GM18502 (cell line): ENCODE data around the gene BEAN1.
"Not testable (repeated sequence)": the region's sequence is repeated elsewhere in the genome, so short reads cannot be mapped to it uniquely, and the experiment has no call there.

Experiments
- ATAC-seq: cut with Tn5 transposase; IDR thresholded peaks from one replicate; pipeline ENCODE4 v1.9.1; 2021; ENCODE audit warnings: mild to moderate bottlenecking; ENCODE audit not compliant: unreplicated experiment, poor library complexity

Gene BEAN1

GRCh38 chr16:66481081-66481942 is 54.2 kb downstream of the BEAN1 start:
- no peak for ATAC-seq

- ATAC-seq, result no peak
Observed at GRCh38 chr16:66481943-66482390, 54.9 kb downstream of the BEAN1 start.

DNA sequence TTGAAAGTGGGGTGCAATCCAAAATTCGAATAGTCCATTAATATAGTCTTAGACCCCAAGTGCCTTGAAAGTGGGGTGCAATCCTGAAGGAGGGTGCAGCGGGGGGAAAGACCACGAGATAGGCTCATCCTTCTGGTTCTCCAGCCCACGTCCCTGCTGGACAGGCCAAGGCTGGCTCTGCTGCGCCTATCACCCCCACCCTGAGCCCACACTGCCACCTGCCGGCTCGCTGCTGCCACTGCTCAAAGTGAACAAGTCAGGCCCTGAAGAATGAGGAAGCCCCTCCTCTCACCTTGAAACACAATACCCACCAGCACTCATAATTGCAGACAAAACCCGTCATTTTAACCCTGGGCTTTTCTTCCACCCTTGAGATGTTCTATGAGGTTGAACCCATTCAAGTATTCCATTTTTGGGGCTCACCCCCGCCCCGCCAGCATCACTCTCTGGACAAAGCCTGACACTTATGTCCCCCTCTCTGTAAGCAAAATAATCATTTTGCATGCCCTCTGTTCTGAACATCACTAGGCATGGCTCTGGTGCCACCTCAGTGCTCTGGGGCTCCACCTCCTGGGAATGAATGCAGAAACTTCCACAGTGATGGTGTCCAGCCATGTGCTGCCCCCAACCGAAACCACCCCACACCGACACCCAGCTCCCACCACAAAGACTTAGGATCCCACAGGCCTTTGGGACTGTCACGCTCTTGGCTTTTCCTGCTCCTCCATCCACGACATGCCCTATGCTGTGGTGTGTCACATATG is 56.8 kb downstream of the BEAN1 start:
- ATAC-seq, result peak; percentile 79

GRCh38 chr16:66484453-66485213 is 57.5 kb downstream of the BEAN1 start:
- ATAC-seq, result no peak

DNA sequence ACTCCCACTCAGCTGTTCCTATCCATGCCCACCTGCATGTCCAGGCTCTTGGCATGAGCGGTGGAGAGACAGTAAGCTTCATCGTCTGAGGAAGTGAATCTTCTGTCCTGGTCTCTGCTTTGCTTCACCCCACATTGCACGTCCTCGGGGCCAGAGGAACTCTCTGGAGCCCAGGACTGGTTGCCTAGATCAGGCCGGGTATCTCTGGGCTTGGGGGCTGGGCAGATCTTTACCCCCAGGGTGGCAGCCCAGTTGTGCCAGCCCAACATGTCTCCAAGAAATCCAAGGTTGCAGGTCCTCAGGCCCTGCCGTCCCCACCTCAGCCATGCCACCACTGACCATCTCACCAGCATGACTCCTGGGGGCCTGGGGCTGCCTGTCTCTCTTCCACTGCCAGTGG is 58.3 kb downstream of the BEAN1 start:
- ATAC-seq, result no peak

DNA sequence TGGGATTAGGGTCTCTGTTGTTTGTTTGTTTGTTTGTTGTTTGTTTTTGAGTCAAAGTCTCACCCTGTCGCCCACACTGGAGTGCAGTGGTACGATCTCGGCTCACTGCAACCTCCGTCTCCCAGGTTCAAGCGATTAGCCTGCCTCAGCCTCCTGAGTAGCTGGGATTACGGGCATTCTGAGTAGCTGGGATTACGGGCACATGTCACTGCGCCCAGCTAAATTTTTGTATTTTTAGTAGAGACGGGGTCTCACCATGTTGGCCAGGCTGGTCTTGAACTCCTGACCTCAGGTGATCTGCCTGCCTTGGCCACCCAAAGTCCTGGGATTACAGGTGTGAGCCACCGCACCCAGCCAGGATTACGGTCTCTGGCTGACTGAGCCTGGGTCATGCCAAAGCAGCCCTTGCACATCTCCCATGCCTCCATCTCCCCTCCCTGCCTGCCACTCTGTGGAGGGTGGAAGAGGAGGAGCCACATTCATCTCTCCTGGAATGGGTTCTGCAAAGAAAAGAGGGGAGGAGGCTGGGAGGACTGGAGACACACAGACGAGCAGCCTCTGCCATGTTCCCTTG is 59.2 kb downstream of the BEAN1 start:
- ATAC-seq, result no peak

DNA sequence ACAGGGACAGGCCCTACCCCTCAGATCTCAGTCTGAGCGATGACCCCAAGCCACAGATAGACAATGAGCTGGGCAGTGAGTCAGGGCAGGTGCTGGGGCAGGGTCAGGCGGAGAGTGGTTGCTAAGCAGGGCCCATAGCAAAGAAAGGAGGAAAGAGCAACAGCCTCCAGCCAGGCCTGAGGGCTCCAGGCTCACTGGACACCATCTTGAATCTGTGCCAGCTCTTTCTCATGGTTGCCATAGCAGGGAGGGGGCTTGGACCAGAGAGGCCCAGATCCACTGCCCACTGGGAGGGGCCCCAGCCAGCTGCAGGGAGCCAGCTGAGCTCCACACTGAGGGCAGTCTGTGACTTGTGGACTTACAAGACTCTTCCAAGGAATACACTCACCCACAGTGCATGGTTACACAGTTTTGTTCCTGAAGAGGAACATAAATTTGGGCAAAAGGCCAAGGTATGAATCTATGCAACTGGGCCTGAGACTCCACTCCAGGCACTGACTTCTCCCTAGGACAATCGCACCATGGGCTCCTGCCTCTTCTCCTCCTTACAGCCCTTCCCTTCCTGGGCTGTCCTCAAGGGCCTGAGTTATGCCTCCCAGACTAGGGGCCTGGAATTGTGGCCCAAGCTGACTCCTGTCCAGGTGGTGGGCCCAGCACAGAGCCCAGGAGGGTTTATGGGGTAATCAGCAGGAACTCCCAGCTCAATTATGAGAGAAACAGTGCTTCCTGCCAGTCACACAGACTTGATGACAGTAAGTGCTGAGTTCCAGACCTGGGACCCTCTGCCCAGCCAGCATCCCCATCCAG is 59.9 kb downstream of the BEAN1 start:
- ATAC-seq, result no peak

DNA sequence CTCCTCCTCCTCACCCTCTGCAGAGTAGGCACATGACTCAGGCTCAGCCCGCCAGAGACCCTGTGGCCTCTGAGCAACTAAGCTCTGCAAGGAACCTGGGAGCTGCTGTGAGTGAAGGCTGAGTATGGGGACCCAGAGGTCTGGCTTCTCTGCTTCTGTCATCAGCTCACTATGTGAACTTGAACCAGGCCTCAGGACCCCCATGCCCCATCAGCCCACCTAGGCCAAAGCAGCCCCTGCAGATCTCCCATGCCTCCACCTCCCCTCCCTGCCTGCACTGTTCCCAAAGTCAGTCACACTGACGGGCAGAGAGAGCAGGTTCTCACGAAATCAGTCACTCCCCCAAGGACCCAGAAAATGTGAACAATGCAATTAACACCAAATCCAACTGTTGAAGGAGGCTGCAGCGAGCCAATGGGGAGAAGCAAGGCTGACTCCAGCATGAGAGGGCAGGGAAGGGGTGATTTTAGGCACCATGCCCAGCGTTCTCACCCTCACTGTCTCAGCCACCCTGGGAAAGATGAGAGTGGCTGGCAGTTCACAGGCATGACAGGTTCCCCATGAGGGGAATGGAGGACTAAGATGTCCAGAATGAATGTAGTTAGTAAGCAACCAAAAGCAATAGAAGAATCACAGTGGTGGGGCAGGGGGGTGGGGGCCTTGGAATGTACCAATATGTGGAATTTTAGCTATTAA is 60.6 kb downstream of the BEAN1 start:
- ATAC-seq, result no peak

DNA sequence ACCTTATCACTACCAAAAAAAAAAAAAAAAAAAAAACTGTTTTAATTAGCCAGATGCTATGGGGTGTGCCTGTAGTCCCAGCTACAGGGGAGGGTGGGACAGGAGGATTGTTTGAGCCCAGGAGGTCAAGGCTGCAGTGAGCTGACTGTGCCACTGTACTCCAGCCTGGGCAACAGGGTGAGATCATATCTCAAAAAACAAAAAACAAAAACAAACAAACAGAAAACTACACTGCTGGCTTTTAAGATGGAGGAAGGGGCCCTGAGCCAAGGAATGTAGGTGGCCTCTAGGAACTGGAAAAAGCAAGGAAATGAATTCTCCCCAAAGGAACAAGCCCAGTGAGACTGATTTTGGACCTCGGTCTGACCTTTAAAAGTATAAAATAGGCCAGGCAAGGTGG is 61.4 kb downstream of the BEAN1 start:
- ATAC-seq, result no peak

DNA sequence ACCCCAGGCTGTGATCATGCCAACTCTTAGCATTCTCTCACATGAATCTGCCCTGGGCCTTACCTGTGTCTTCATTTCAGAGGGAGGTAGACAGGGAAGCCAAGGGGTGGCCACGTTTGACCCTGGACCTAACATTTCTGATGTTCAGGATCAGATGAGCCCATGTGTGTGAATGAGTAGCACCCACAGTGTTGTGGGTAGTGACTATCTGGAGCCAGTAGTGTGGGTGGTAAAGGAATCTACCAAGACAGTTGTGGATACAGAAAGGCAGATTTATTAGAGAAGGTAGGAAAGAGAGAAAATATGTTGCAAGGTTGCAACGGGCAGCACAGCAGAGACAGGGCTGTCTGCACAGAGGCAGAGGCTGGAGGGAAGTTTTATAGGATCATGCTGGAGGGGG is 62.3 kb downstream of the BEAN1 start:
- ATAC-seq, result no peak

GRCh38 chr16:66489818-66490217 is 62.7 kb downstream of the BEAN1 start:
- ATAC-seq, result no peak

DNA sequence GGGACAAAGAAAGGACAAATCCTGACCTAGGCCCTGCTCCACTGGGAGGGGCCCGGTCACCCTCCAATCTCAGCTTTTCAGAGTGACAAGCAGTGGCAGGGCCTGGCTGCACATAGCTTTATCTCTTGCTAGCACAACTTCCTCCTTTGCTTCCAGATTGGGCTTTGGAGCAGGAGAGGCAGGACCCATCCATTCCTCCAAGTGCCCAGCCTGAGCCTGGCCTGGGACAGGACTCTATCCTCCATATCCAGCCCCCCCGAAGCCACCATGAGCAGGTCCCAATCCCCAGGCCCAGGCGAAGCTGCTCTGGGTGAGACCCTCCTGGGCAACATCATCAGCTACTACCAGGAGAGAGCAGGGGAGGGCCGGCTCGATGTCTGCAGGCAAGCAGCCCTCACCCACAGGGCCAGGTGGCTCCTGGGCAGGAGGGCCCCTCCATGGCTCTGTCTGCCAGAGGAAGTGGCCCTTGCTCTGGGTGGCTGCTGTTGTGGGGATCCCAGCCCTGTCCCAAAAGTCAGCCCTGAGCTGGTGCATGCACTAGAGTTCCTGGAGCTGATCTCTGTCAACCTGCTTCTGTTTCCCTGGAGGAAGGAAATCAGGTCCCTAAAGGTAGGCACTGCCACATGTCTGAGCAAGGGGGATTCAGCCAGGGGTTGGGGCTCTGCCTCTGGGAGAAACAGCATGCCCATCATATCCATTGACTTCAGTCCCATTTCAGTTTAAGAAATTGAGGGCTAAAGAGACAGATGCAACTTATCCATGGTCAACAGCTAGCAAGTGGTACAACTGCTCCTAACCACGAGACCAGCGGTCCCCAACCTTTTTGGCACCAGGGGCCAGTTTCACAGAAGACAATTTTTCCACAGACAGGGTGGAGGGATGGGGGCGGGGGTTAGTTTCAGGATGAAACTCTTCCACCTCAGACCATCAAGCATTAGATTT is 64.0 kb downstream of the BEAN1 start:
- no peak for ATAC-seq

GRCh38 chr16:66491716-66492064 is 64.6 kb downstream of the BEAN1 start:
- ATAC-seq, result no peak

DNA sequence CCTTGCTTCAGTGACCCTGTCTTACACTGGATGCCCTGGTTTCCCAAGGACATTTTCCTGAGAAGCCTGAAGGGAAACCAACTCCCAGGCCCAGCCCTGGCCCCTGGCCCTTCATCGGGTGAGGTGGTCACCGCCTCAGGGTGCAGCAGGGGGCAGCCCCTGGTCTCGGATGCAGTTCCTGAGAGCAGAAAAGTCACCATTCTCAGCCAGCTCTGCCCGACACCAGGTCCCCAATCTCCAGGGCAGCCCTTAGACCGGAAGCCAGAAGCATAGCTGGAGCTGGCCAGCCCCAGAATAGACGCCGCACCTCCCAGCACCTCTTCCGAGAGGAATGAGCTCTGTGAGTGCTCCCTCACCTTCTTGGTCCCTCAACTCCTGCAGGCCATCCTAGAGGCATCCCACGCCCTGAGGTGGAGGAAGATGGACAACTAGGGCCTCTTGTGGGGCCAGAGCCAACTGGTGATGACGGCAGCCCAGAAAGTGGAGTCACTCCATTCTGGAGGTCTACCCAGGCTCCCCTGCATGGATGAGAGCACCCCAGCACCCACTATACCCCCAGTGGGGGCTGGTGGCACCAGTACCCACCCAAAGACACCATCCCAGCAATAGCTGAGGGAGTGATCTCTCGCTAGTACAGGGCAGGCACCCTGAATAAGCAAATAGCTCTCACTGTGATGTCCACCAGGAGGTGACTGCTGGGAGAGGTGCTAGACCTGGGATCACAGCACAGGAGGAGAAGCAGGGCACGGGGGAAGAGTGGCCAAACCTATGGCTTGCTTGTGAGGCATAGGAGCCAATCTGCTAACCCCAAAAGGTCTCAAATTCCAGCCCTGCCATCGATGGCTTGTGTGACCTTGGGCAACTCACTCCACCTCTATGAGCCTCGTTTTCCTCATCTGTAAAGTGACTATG is 66.7 kb downstream of the BEAN1 start:
- ATAC-seq, result no peak

- ATAC-seq, result no peak
Observed at GRCh38 chr16:66494916-66495315, 67.8 kb downstream of the BEAN1 start.

DNA sequence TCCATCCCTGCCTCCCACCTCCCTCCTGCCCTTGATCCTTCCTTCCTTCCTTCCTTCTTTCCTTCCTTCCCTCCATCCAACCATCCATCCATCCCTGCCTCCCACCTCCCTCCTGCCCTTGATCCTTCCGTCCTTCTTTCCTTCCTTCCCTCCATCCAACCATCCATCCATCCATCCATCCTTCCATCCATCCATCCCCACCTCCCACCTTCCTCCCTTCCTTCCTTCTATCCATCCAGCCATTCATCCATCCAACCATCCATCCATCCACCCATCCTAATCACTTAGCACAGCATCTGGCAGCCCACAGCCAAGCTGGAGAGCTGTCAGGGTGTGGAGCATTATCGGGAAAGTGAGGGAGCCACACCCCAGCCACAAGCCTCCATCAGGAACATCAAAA is 68.3 kb downstream of the BEAN1 start:
- no peak for ATAC-seq

GRCh38 chr16:66496226-66496625 is 69.1 kb downstream of the BEAN1 start:
- ATAC-seq, result not testable (repeated sequence)
